Gastroesophageal sphincter (tissue), 4 donors: ENCODE results near the gene FAM78A. TPM values are rescaled to one million over a fixed set of nuclear protein-coding genes. Genes with fewer than 3 reads are reported as not detected.

Source experiments
- ATAC-seq: fragments of 150-250 bp; one replicate; pipeline ENCODE4 v1.9.1; 2016; ENCODE audit warnings: mild to moderate bottlenecking, moderate library complexity
- H3K27ac ChIP-seq, 4 donors: fragments of 200-600 bp; sonication (generic) in 3 of 4; 1 replicate in 3 of 4; 2 replicates in 1 of 4; pipeline ENCODE4 v1.5.1; 2016 to 2019
- H3K27me3 ChIP-seq: fragments of 200-600 bp; sonication (generic); one replicate; pipeline ENCODE4 v1.5.1; 2019
- H3K36me3 ChIP-seq, 2 donors: fragments of 200-600 bp; sonication (generic); one replicate each; pipeline ENCODE4 v1.5.1; 2019; ENCODE audit warnings: control low read depth in 1 of 2
- H3K4me1 ChIP-seq, 3 donors: fragments of 200-600 bp; sonication (generic); 1 replicate in 2 of 3; 2 replicates in 1 of 3; pipeline ENCODE4 v1.5.1; 2016 to 2019; ENCODE audit warnings: control low read depth in 2 of 3
- H3K4me3 ChIP-seq, 2 donors: fragments of 200-600 bp; sonication (generic); one replicate each; pipeline ENCODE4 v1.5.1; 2019; ENCODE audit warnings: mild to moderate bottlenecking in 1 of 2, moderate library complexity in 1 of 2
- H3K9me3 ChIP-seq, 3 donors: fragments of 200-600 bp; sonication (generic); one replicate each; pipeline ENCODE4 v1.5.1; 2017 to 2019; ENCODE audit warnings: control low read depth in 2 of 3
- EP300 ChIP-seq: sonication (generic); formaldehyde crosslinking; IDR thresholded peaks from one replicate; pipeline ENCODE4 v1.6.1; 2017; ENCODE audit warnings: antibody characterized with exemption, mild to moderate bottlenecking
- POLR2A ChIP-seq, 2 donors: fragments of 450-650 bp; IDR thresholded peaks; one replicate each; pipeline ENCODE4 v1.6.1; 2017; ENCODE audit warnings: antibody characterized with exemption in 2 of 2, mild to moderate bottlenecking in 2 of 2, moderate library complexity in 1 of 2
- POLR2AphosphoS5 ChIP-seq: sonication (generic); formaldehyde crosslinking; IDR thresholded peaks from one replicate; pipeline ENCODE4 v1.6.1; 2017; ENCODE audit warnings: antibody characterized with exemption
- WGBS, 2 donors: methylation state at CpG; one replicate each; pipeline ENCODE4 v1.1.5; 2018; ENCODE audit warnings: low coverage in 1 of 2; 5-methylcytosine and 5-hydroxymethylcytosine counted together
- total RNA-seq, 4 donors: library from RNA; depleted of rRNA; stranded (reverse); fragments of >200 nt; gene quantifications; one replicate each; pipeline ENCODE4 v1.1.0, GENCODE V29; 2016
- TF ChIP-seq, protein P1 (sequence below), 4 experiments: fragments of 200-600 bp in 2 of 4; fragments of 450-650 bp in 2 of 4; sonication (generic) in 1 of 4; IDR thresholded peaks; one replicate each; pipeline ENCODE4 v1.5.1; 2017 to 2019; ENCODE audit warnings: antibody characterized with exemption in 4 of 4, mild to moderate bottlenecking in 2 of 4, moderate library complexity in 2 of 4

The FAM78A gene
- total RNA-seq, 4 donors from 2014 or later: 0.78 to 5.4 (median 2.9) TPM

DNA sequence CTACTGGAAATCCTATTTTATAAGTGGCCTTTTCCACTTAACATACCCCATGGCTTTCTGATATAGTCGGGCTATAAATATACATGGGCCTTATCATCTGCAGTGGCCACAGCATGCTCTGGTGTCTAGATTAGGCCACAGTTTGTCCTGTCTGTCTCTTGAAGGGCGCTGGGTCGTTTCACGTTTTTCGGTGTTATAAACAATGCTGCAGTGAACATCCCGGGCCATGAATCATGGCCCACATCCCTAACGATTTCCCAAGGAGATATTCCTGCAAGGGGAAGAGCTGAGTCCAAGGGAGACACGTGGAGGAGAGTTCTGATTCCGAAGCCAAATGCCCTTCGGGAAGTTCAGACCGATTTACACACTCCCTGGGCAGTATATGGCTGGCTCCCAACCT lies 21.6 kb upstream of the FAM78A start:
- TF ChIP-seq POLR2AphosphoS5 (no peak), POLR2A (IDR thresholded peaks at IDR 0.05) (no peak)
- TF ChIP-seq, protein P1, sequence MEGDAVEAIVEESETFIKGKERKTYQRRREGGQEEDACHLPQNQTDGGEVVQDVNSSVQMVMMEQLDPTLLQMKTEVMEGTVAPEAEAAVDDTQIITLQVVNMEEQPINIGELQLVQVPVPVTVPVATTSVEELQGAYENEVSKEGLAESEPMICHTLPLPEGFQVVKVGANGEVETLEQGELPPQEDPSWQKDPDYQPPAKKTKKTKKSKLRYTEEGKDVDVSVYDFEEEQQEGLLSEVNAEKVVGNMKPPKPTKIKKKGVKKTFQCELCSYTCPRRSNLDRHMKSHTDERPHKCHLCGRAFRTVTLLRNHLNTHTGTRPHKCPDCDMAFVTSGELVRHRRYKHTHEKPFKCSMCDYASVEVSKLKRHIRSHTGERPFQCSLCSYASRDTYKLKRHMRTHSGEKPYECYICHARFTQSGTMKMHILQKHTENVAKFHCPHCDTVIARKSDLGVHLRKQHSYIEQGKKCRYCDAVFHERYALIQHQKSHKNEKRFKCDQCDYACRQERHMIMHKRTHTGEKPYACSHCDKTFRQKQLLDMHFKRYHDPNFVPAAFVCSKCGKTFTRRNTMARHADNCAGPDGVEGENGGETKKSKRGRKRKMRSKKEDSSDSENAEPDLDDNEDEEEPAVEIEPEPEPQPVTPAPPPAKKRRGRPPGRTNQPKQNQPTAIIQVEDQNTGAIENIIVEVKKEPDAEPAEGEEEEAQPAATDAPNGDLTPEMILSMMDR (IDR thresholded peaks at IDR 0.05): no peak
- WGBS, 2 donors: 55 to 91% methylated on average over 3 to 11 of the region's 11 CpGs
- H3K9me3 ChIP-seq: no peaks in the 10 kb centered on the region
- H3K36me3 ChIP-seq: peaks cover 0 to 17% of the 10 kb centered on the region in 2 donors
- H3K4me1 ChIP-seq: no peaks in the 10 kb centered on the region
- no peak overlapping the region for H3K27ac ChIP-seq
- no peak overlapping the region for H3K4me3 ChIP-seq
- no peak for ATAC-seq
- H3K27me3 ChIP-seq: no peaks in the 10 kb centered on the region

DNA sequence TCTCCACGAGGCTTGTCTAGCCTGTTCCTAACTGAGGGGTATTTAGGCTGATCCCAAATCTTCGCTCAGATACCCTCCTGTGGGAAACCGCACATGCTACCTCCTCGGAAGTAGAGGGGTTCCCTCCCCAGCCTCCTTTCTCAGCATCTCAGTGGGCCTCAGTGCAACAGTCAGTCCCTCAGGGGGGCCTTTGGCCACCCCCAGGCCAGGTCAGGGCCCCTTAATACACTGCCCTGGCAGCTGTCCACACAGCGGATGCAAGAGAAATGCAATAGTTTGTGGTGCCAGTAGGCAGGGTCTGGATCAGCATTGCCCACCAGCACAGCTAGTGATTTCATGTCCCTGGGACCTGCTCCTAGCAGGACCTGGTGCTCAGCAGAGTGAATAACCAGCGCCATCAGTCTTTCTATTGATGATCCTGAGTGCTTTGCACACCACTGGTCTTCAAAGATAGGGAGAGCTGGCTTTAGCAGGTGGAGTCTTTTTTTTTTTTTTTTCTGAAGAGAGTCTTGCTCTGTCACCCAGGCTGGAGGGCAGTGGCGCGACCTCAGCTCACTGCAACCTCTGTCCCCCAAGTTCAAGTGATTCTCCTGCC lies 20.7 kb upstream of the FAM78A start:
- WGBS, 2 donors: 100% methylated on average over 2 of the region's 8 CpGs; no CpG with 5 or more reads in 1 of the 2 donors
- TF ChIP-seq POLR2AphosphoS5: no peak
- TF ChIP-seq, protein P1 (IDR thresholded peaks at IDR 0.05): no peak
- no peak for TF ChIP-seq POLR2A (IDR thresholded peaks at IDR 0.05)
- no peak for TF ChIP-seq EP300
- no peak overlapping the region for H3K4me3 ChIP-seq
- peaks cover 0 to 17% of the 10 kb centered on the region in 2 donors for H3K36me3 ChIP-seq
- no peaks in the 10 kb centered on the region for H3K9me3 ChIP-seq
- no peaks in the 10 kb centered on the region for H3K27me3 ChIP-seq
- H3K4me1 ChIP-seq: peaks cover 0 to 8% (median 0%) of the 10 kb centered on the region in 3 donors
- no peak for ATAC-seq
- H3K27ac ChIP-seq: no peak overlapping the region

DNA sequence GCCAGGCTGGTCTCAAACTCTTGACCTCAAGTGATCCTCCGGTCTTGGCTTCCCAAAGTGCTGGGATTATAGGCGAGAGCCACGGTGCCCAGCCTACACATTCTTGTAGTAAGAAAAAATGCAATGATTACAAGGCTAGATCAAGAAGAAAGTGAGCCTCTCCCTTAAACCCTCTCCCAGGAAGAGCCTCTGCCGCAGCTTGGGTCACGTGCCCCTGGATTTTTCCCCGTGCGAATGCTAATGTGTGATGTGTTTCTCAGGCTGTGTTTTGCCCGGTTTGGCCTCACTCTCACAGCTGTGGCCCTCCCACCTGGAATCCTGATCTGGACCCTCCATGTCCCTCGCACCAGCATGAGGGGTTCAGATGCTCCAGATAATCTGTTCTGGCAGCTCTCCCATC lies 20.1 kb upstream of the FAM78A start:
- TF ChIP-seq EP300: no peak
- TF ChIP-seq POLR2AphosphoS5: no peak
- TF ChIP-seq POLR2A (IDR thresholded peaks at IDR 0.05): no peak
- TF ChIP-seq, protein P1 (IDR thresholded peaks at IDR 0.05): no peak
- no peak for ATAC-seq
- peaks cover 0 to 13% (median 0%) of the 10 kb centered on the region in 3 donors for H3K4me1 ChIP-seq
- WGBS, 2 donors: 87 to 97% methylated on average over 3 to 5 of the region's 9 CpGs
- H3K27me3 ChIP-seq: no peaks in the 10 kb centered on the region
- no peaks in the 10 kb centered on the region for H3K9me3 ChIP-seq
- H3K4me3 ChIP-seq: no peak overlapping the region
- peaks cover 0 to 17% of the 10 kb centered on the region in 2 donors for H3K36me3 ChIP-seq
- H3K27ac ChIP-seq: no peak overlapping the region

DNA sequence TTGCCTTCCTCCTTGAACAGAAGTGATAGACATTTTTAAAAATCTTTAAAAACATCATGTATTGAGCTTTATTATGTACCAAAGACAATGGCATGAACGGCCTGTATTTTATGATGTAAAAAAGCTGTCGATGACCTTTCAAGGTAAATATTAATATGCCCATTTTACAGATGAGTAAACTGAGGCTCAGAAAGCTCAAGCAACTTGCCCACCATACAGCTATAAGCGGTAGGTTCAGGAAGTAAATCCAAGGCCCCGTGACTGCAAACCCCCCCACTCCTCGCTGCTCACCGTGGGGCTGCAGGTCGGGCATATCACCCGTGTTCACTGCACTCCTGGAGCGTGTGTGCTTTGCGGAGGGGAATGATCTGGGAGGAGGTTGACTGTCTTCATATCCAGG lies 16.6 kb upstream of the FAM78A start:
- Histone ChIP-seq H3K27me3 (no peaks in the 10 kb centered on the region), H3K4me1 (peaks cover 0 to 41% (median 6%) of the 10 kb centered on the region in 3 donors), H3K9me3 (no peaks in the 10 kb centered on the region), H3K27ac (no peak overlapping the region), H3K4me3 (no peak overlapping the region), H3K36me3 (peaks cover 0 to 17% of the 10 kb centered on the region in 2 donors)
- WGBS, 2 donors: 77 to 86% methylated on average over 4 of the region's 10 CpGs
- ATAC-seq: no peak
- no peak for TF ChIP-seq EP300
- no peak for TF ChIP-seq POLR2AphosphoS5
- TF ChIP-seq POLR2A (IDR thresholded peaks at IDR 0.05): no peak
- TF ChIP-seq, protein P1 (IDR thresholded peaks at IDR 0.05): no peak

DNA sequence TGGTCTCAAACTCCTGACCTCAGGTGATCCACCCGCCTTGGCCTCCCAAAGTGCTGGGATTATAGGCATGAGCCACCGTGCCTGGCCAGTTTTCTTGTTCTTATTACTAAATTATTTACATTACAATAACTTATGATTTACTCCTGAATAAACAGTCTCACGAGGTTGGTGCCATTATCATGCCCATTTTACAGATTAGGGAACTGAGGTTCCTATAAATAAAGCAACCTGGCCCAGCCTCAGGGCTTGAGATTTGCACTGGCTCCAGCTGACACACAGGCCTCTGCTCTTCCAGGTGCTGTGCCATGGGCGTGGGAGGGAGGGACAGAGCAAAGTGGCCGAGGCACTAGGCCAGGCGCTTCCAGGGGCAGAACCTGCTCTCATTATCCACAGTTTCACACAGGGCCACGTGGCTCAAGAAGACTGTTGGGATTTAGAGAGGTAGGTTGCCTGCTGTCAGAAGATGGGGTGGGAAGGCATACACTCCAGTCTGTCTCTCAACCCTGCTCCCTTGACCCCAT lies 15.5 kb upstream of the FAM78A start:
- WGBS, 2 donors: 67 to 86% methylated on average over 2 to 4 of the region's 7 CpGs
- Histone ChIP-seq H3K4me3 (no peak overlapping the region), H3K36me3 (peaks cover 0 to 17% of the 10 kb centered on the region in 2 donors), H3K27ac (no peak overlapping the region), H3K27me3 (no peaks in the 10 kb centered on the region), H3K4me1 (peaks cover 0 to 41% (median 6%) of the 10 kb centered on the region in 3 donors), H3K9me3 (no peaks in the 10 kb centered on the region)
- TF ChIP-seq POLR2AphosphoS5 (no peak), POLR2A (IDR thresholded peaks at IDR 0.05) (no peak), EP300 (no peak)
- TF ChIP-seq, protein P1 (IDR thresholded peaks at IDR 0.05): no peak
- no peak for ATAC-seq
